HG03139 (cell line): ENCODE data around the gene B3GNT2.

Source experiments
- ATAC-seq: cut with Tn5 transposase; IDR thresholded peaks from one replicate; pipeline ENCODE4 v1.9.1; 2021; ENCODE audit not compliant: unreplicated experiment

The B3GNT2 gene

DNA sequence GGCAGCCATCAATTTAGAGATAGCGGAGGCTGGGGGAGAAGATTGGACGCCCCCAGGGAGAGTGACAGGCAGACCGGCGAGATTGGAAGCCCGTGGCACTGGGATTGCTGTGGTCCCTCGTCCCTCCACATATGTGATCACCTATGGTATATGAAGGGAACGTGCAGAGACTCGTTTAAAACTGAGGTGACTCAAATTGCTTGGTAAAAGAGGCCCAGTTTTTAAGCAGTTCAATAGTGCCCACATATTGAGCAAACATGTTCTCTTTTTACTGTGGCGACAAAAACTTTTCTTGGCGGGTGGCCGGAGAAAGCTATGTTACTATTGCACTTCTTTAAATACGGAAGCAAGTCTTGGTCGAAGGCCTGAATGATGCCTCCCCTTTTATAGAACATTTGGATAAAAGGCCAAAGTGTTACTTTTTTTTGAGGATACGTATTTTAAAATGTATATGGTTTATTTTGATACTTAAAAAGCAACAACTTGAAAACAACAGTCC, 9.1 kb downstream of the B3GNT2 start:
- ATAC-seq = no peak

DNA sequence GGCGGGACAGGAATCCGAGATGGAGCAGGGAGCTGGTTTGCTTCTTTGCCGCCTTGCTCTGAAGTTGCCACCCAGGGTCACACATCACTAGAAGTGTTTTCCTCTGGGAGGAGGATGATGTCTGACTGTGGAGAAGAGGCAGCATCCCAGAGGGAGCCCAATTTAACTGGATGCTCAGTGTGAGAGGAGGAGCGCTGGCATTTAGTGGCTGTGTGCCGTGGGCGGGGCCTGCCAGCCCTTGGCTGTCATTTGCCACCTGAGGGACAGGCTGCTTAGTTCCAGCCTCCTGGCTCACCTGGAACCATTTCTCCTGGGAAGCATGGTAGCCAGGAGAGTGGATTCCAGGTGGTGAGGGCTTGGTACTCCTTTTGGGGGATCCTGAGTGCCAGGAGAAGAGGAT, 9.6 kb downstream of the B3GNT2 start:
- ATAC-seq = no peak

DNA sequence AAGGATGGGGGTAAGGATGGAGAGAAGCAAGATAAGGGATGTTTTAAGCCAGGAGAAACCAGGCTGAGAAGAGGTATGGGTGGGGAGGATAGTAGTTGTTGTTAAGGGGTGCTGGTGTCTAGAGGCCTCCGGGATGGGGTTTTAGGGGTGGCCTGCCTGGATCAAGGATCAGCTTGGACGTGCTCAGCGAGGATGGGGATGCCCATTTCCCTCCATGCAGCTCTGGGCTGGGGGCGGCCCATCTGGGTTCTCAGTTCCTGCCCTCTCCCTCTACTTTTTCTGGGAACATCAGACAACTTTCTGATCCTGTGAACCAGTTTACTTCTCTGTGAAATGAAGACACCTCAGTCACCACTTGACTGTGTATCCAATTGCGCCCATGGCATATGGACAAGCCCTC, 10.1 kb downstream of the B3GNT2 start:
- no peak for ATAC-seq

DNA sequence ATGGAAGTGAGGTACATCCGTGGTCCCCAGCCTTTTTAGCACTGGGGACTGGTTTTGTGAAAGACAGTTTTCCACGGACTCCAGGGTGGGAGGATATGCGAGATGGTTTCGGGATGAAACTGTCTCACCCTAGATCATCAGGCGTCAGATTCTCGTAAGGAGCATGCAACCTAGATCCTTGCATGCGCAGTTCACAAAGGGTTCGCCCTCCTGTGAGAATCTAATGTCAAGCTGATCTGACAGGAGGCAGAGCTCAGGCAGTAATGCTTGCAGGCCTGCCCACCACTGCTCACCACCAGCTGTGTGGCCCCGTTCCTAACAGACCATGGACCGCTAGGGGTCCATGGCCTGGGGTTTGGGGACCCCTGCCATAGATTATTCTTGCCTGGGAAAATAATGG, 11.6 kb downstream of the B3GNT2 start:
- no peak for ATAC-seq

DNA sequence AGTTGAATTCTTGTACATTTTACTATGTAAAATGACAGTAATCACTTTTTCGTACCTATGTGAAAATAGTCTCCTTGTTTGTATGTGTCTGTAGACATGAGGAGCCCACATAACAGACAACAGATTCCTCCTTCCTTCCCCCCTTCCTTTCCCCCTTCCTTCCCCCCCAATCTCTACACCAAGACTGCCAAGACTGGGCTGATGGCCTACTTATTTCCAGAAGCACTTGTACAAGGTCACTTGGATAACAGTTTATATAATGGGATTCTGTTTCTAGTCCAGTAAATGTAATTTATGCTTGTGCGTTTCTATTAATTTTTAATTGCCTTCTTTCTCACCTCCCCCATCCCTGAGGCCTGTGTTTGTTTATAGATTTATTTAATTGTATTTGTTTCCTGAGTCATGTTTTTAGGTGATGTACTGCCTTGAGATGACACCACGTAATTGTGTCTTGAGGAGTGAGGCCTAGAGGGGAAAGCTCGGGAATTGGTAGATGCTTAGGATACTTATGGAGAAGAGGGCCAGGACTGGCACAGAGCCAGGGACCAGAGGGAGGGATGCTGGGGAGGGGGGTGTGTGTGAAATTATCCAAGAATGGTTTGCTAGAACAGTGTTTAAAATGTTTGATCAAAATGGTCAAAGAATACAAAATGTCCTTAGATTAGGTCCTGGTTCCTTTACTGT, 12.3 kb downstream of the B3GNT2 start:
- no peak for ATAC-seq

DNA sequence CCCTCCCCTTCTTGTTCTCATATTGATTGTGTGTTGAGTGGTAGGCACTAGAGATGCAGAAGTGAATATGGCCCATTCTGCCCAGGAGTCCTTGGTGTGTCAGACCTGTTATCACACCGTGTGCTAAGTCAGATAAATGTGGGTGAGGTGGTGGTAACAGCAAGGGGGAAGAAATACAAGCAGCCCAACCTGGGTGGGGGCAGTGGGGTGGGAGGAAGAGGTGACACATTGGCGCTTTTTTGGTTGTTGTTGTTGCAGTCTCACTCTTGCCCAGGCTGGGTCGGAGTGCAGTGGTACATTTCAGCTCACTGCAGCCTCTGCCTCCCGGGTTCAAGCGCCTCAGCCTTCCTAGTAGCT, 12.8 kb downstream of the B3GNT2 start:
- ATAC-seq = no peak

DNA sequence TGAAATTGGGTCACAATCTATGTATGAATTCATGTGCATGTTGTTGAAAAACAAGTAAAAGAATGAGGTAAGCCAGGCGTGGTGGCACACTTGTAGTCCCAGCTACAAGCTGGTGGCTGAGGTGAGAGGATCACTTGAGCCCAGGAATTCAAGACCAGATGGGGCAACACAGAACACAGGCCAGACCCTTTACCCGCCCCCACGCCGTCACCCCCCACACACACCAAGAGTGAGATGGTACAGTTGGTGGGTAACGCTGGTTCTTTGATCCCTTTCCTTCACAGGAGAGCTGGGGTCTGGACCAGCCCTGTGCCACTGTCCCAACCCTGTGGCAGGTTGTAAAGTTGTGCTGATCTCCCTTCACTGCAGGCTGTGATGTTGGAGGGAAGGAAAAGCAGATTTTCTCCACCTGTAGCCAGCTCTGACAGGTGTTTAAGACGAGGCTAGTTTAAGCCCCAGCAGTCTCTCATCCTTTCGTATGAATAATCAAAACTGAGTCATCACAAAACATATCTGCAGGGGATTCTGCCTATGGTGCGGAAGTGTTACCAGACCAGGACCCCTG, 13.6 kb downstream of the B3GNT2 start:
- ATAC-seq = no peak

DNA sequence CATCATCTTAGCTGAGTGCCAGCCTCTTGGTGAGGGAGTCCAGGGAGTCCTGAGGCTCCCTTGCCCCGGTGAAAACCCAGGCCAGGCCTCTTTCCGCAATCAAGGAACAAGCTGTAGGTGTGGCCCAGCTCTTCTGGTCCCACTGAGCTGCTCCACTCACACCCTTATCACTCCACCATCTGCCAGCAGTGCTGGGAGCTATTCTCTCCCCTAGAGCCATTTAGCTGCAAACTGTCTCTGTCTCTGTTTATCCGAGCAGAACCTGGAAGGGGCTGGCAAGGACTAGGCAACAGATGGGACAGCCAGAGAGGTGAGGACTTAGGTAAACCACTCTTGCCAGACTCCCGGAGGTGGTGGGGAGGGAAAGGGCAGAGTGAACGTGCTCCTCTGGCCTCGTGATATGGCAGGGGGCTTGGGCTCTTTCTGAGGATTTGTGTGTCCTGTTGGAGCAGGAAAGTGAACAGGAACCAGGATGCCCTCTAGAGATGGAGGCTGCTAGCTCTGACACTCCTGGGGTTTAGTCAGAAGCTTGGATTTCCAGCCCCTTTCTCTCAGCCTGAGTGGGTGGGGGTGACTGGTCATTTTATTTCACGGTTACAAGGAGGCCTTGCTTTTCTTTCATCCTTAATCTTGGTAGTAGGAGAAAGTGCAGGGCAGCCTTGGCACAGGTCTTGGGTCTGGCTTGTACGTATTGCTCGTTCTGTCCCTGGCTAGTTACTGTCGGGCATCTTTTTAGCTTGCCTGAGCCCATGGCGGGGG, 19.6 kb downstream of the B3GNT2 start:
- ATAC-seq = no peak

DNA sequence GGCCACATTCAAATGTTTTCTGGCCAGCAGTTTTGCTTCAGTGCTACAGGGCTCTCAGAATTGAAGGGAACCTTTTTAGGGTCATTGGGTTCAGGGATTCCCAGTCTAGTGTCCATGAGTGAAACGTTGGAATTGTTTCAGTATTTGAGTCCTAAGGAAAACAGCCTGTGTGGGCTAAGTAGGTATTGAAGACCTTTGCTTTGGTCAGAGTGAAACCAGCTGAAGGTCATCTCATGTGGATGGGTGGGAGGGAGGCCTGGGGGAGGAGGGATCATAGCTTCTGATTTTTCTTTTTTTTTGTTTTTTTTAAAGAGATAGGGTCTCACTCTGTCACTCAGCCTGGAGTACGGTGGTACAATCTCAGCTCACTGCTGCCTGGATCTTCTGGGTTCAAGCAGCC, 20.2 kb downstream of the B3GNT2 start:
- no peak for ATAC-seq

DNA sequence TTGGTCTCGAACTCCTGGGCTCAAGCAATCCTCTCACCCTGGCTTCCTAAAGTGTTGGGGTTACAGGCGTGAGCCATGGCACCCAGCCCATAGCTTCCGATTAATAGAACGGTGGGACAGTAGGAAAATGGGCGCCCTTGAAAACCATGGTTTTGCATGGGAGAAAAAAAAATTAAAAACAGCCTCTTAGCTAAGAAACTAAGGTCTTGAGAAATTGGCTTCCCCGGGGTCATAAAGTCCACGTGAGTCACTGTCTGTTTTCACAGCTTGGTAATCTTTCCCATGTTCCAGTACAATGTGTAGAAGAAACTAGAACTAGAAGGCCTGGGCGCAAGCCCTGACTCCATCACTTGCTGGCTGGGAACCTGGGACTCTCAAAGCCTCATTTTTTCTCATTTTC, 20.7 kb downstream of the B3GNT2 start:
- ATAC-seq = no peak

DNA sequence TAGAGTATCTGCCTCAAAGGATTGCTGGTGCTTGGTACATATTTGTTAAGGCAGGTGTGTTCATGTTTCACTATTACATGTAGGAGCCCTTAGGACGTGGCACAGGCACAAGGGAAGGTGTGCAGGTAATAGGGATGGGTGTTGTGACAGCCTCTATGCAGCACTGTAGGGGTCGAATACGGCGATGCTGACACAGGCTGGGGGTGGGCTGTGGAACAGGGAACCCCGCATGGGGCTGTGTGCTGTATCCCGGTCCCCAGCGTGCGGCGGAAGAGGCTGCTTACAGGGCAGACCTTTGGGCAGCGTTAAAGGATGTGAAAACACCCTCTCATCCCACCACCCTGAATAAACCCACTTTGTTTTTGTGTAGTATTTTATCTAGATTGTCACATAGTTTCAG, 21.5 kb downstream of the B3GNT2 start:
- ATAC-seq = no peak

DNA sequence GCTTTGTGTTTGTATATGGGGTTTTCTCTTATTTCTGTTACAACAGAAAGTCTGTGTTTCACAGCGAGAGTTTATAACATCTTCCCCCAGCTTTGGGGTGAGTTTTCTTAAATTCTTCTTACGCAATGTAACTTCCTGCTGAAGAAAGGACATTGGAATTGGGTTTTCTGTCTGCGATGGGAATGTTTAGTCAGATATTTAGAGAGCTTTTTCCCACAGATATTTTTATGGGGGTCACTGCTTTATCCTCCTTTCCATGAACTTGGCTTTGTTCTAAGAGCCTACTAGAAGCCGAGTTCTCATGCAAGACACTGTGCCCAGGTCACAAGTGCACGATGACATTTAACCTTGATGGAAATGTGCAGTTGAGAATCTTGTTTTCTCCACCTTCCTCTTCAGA, 22.1 kb downstream of the B3GNT2 start:
- no peak for ATAC-seq

DNA sequence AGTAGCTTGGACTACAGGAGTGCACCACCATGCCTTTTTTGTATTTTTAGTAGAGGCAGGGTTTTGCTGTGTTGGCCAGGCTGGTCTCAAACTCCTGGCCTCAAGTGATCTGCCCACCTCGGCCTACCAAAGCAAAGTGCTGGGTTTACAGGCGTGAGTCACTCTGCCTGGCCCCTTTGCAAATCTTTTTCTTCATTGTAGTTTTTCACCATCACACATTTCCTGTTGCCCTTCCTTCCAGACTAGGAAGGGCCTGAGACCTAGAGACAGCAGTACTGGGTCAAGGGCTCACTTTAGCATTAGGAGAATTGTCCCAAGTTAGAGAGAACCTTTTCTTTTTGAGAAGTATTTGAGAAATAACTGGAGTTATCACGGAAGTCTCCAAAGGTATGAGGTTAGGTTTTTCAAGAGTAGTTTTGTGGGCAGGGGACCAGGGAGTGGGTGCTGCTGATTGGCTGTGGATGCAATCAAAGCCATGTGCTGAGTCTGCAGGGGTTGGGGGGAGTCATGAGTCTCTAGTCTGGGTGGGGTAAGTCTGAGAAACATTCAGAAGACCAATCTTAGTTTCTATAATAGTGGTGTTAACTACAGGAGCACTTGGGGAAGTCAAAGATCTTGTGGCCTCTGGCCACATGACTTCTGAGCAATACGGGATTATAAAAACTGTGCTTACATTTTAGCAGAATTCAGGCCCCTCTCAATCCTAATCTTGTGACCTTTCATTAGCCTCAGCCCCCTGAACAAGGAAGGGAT, 23.7 kb downstream of the B3GNT2 start:
- ATAC-seq = no peak

DNA sequence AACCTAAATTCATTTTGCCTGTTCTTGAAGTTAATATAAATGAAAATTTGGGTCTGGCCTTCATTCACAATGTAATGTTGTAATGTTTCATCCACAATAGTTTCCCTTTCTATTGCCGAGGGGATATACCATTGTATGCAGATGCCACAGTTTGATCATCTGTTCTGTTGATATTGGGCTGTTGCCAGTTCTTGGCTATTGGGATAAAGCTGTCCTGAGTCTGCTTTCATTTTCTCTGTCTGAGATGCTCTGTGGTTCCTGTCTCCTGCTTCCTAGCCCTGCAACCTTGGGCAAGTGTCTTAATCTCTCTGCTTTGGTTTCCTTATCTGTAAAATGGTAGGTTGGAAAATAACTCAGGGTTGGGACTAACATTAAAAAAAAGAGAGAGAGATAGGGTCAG, 25.2 kb downstream of the B3GNT2 start:
- ATAC-seq = no peak

DNA sequence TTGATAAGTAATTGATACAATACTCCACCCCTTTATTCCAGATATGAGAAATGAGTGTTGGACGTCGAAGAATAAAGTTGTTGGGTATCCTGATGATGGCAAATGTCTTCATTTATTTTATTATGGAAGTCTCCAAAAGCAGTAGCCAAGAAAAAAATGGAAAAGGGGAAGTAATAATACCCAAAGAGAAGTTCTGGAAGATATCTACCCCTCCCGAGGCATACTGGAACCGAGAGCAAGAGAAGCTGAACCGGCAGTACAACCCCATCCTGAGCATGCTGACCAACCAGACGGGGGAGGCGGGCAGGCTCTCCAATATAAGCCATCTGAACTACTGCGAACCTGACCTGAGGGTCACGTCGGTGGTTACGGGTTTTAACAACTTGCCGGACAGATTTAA, 26.3 kb downstream of the B3GNT2 start:
- ATAC-seq = no peak

DNA sequence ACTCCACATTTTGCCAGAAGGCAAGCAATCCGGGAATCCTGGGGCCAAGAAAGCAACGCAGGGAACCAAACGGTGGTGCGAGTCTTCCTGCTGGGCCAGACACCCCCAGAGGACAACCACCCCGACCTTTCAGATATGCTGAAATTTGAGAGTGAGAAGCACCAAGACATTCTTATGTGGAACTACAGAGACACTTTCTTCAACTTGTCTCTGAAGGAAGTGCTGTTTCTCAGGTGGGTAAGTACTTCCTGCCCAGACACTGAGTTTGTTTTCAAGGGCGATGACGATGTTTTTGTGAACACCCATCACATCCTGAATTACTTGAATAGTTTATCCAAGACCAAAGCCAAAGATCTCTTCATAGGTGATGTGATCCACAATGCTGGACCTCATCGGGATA, 26.8 kb downstream of the B3GNT2 start:
- no peak for ATAC-seq

DNA sequence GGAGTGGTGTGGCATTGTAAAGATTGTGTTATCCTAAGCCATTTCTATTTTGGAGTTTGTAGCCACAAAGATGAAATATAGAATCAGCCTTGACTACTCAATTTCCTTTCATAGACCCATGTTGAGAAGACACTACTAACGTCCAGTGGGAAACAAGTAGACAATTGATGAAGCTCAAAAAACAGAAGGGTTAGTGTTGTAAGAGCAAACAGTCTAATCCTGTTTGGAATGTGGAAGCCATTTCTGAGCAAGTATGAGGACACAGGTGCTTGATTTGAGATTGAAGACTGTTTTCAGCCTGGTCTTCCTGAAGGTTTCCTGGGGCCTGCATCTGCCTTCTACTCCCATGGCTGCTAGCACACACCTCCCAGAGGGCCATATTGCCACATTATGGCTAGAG, 29.1 kb downstream of the B3GNT2 start:
- no peak for ATAC-seq

DNA sequence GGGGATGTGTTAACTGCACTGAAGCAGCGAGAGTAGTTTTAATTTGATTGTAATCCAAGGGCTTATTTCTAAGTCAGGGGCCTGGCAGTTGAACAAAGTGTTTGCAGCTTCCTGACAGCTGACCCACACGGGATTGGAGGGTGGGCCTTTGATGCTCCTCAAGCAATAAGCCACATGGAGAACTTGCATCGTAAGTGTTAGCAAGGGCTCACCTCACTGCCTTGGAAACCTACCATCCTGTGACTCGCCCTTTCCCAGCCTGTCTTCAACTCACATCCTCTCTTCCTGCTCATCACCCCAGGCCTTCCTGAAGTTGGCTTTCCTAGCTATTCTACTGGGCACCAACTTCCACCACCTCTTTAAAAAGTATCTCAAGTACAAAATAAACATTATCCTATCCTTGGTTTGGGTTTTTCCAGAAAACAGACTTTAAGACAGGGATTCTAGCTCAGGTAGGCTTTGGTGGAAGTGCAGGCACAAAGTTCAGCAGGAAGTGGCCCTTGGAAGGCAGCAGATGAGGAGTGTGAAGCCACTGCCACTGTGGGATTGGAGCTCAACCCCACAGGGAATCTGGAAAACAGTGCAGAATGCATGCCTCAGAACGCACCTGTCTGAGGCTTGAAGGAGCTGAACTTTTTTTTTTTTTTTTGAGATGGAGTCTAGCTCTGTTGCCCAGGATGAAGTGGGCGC, 31.6 kb downstream of the B3GNT2 start:
- ATAC-seq = no peak

DNA sequence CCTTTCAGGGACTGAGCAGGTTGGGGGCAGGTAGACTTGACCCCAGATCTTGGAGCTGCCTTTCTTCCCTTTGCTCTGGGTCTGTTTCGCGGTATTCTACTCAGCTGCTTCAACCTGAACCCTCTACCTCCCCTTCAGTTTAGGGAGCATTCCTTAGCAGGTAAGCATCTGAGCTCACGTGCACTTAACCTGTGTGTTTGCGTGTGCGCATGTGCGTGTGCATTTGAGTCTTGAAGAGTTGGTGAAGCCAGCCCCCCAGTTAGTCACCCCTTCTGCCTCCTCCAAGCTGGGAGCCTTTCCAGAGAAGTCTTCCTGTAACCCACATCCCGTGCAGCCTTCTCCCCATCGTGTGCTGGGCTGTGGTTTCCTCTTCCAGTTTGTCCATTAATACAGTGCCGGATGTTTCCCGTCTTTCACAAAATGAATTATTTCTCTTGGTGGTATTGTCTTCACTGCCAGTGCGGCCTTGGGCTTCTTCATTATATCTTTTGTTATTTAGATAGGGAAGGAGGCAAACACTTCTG, 33.2 kb downstream of the B3GNT2 start:
- ATAC-seq = no peak

DNA sequence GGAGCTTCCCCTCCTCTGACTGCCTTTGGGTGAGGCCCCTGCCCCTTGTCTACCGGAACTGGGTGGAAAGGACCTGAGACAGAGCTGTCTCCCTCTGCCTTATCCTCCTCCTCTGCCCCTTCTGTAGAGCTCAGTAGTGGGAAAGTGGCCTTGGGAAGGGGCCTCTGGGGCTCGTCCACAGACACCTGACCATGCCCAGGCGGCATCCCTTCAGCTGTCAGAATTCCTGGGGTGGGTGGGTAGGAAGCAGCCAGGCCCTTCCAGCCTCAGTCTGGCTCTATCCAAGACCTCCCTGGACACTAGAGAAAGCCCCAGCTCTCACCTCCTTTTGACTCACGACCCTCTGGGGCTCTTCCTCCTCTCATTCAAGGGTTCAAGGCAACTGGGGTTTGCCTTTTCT, 35.6 kb downstream of the B3GNT2 start:
- no peak for ATAC-seq
